IPS DF 6.9 (cell line): Measurements from ENCODE around the gene KANSL1.

Experiments
- DNase-seq: peaks from one replicate; pipeline ENCODE4 v3.0.0-alpha.2; 2013; ENCODE audit warnings: low read depth, low spot score
- H3K27ac ChIP-seq: one replicate; pipeline ENCODE4 v1.5.1; 2013; ENCODE audit warnings: low read length, control low read depth
- H3K27me3 ChIP-seq: 2 replicates; pipeline ENCODE4 v1.6.1; 2013; ENCODE audit warnings: mild to moderate bottlenecking, low read length; ENCODE audit not compliant: control insufficient read depth, insufficient read depth
- H3K36me3 ChIP-seq: 2 replicates; pipeline ENCODE4 v1.6.1; 2013; ENCODE audit warnings: low read length; ENCODE audit not compliant: control insufficient read depth, insufficient read depth
- H3K4me1 ChIP-seq: 2 replicates; pipeline ENCODE4 v1.6.1; 2013; ENCODE audit warnings: low read length; ENCODE audit not compliant: control insufficient read depth, insufficient read depth
- H3K4me3 ChIP-seq: 2 replicates; pipeline ENCODE4 v1.5.1; 2013; ENCODE audit warnings: mild to moderate bottlenecking, low read length
- H3K9me3 ChIP-seq: 2 replicates; pipeline ENCODE4 v1.6.1; 2013; ENCODE audit warnings: low read length, inconsistent platforms; ENCODE audit not compliant: control insufficient read depth, insufficient read depth
- WGBS: extraction: QIAGEN DNeasy Blood & Tissue Kit; methylation state at CpG from one replicate; pipeline ENCODE4 v1.1.7; 2013; ENCODE audit warnings: mixed read lengths, missing lambda C conversion rate; ENCODE audit not compliant: insufficient read length, insufficient coverage; 5-methylcytosine and 5-hydroxymethylcytosine counted together

The KANSL1 gene

GRCh38 chr17:46158323-46159296 lies 34.6 kb downstream of the KANSL1 start:
- Histone ChIP-seq H3K4me1 (peaks cover 1% of the 10 kb centered on the region), H3K4me3 (no peak overlapping the region), H3K9me3 (no peaks in the 10 kb centered on the region), H3K27ac (no peak overlapping the region), H3K36me3 (no peaks in the 10 kb centered on the region), H3K27me3 (no peaks in the 10 kb centered on the region)
- no CpG with 5 or more reads among the region's 18 CpGs for WGBS
- DNase-seq, result no peak

DNA sequence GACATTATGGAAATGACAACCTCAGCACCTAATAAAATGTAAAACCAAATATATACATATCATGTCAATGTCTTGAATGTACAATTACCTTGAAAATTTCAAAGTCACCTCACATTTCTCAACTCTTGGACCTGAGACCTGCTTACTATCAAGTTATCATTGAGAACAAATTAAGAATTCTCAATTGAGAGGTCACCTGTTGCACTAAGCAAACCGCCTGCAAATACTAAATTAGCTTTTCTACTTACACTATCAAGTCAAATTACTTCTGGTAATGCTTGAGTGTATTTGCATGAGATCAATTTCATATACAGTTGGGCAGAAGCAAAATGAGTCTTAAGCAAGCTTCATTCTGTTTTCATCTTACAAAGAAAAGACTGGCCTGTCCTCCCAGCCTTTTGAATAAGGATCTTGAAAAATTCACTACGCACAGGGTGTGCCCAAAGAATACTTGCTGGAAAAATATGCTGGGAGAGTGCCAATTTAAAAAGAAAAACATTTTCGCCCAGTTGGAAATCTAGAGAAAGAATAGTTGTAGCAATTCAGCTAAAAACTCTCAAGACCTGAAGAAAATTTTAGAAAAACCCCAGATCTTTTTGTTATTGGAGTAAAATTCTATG lies 35.7 kb downstream of the KANSL1 start:
- no peak overlapping the region for H3K4me3 ChIP-seq
- DNase-seq, result no peak
- H3K4me1 ChIP-seq, result no peaks in the 10 kb centered on the region; the same call in 1 of the 2 replicates
- no peaks in the 10 kb centered on the region for H3K27me3 ChIP-seq
- WGBS, result no CpG with 5 or more reads among the region's 3 CpGs
- H3K27ac ChIP-seq, result no peak overlapping the region
- H3K9me3 ChIP-seq, result no peaks in the 10 kb centered on the region
- H3K36me3 ChIP-seq, result no peaks in the 10 kb centered on the region

- Histone ChIP-seq H3K27me3 (no peaks in the 10 kb centered on the region), H3K4me3 (no peak overlapping the region), H3K4me1 (no peaks in the 10 kb centered on the region; the same call in 1 of the 2 replicates), H3K36me3 (no peaks in the 10 kb centered on the region), H3K9me3 (no peaks in the 10 kb centered on the region), H3K27ac (no peak overlapping the region)
- no CpG with 5 or more reads among the region's 9 CpGs for WGBS
- no peak for DNase-seq
Measured at GRCh38 chr17:46154151-46154816, 38.9 kb downstream of the KANSL1 start.

GRCh38 chr17:46152423-46152822 lies 40.8 kb downstream of the KANSL1 start:
- no peaks in the 10 kb centered on the region for H3K9me3 ChIP-seq
- no peak overlapping the region for H3K27ac ChIP-seq
- H3K27me3 ChIP-seq, result no peaks in the 10 kb centered on the region
- H3K4me3 ChIP-seq, result no peak overlapping the region
- H3K4me1 ChIP-seq, result no peaks in the 10 kb centered on the region
- no peaks in the 10 kb centered on the region for H3K36me3 ChIP-seq
- no peak for DNase-seq
- WGBS, result no CpG with 5 or more reads among the region's 2 CpGs

DNA sequence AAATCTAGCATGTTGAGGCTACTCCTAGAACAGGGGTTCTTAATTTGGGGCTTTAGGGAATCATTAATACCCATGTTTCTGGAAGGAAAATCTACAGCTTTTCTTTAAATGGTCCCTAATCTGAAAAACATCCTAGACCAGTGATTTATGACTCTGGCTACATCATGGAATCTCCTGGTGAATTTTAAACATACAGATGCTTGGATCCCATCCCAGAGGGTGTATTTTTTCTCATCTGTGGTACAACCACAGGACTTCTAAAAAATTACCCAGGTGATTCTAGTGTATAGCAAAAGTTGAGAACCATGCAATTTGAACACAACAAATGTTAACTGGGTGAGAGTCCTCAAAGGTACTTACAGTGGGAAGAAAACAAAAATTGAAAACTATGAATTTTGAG lies 41.5 kb downstream of the KANSL1 start:
- DNase-seq, result no peak
- Histone ChIP-seq H3K27ac (no peak overlapping the region), H3K4me1 (no peaks in the 10 kb centered on the region), H3K27me3 (no peaks in the 10 kb centered on the region), H3K9me3 (no peaks in the 10 kb centered on the region), H3K4me3 (no peak overlapping the region), H3K36me3 (no peaks in the 10 kb centered on the region)

- no peaks in the 10 kb centered on the region; the same call in 1 of the 2 replicates for H3K4me1 ChIP-seq
- no peaks in the 10 kb centered on the region for H3K36me3 ChIP-seq
- no CpG with 5 or more reads among the region's 2 CpGs for WGBS
- DNase-seq, result no peak
- H3K9me3 ChIP-seq, result no peaks in the 10 kb centered on the region
- no peaks in the 10 kb centered on the region for H3K27me3 ChIP-seq
- H3K27ac ChIP-seq, result no peak overlapping the region
- H3K4me3 ChIP-seq, result no peak overlapping the region
Measured at GRCh38 chr17:46150216-46150963, 42.8 kb downstream of the KANSL1 start.

GRCh38 chr17:46148247-46148646 lies 45.0 kb downstream of the KANSL1 start:
- no peak for DNase-seq
- no peaks in the 10 kb centered on the region for H3K36me3 ChIP-seq
- peaks cover 1% of the 10 kb centered on the region; the same call in 1 of the 2 replicates for H3K4me1 ChIP-seq
- H3K27me3 ChIP-seq, result no peaks in the 10 kb centered on the region
- no peaks in the 10 kb centered on the region for H3K9me3 ChIP-seq
- H3K27ac ChIP-seq, result no peak overlapping the region
- no peak overlapping the region for H3K4me3 ChIP-seq
- 100% methylated on average over 1 of the region's 4 CpGs for WGBS

DNA sequence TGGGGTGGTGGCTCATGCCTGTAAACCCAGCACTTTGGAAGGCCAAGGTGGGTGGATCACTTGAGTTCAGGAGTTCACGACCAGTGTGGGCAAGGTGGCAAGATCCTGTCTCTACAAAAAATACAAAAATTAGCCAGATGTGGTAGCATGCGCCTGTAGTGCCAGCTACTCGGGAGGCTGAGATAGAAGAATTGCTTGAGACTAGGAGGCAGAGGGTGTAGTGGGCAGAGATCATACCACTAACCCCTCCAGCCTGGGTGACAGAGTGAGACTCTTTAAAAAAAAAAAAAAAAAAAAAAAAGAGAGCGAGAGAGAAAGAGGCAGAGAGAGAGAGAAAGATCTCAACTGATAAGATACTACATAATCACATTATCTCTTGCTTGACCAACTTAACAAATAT lies 45.9 kb downstream of the KANSL1 start:
- Histone ChIP-seq H3K27me3 (no peaks in the 10 kb centered on the region), H3K4me1 (peaks cover 1% of the 10 kb centered on the region; the same call in 1 of the 2 replicates), H3K36me3 (no peaks in the 10 kb centered on the region), H3K27ac (no peak overlapping the region), H3K9me3 (no peaks in the 10 kb centered on the region), H3K4me3 (no peak overlapping the region)
- DNase-seq, result no peak
- WGBS, result no CpG with 5 or more reads among the region's 4 CpGs

GRCh38 chr17:46144246-46144645 lies 49.0 kb downstream of the KANSL1 start:
- WGBS, result no CpG with 5 or more reads among the region's 4 CpGs
- Histone ChIP-seq H3K4me1 (peaks cover 1% of the 10 kb centered on the region; the same call in 1 of the 2 replicates), H3K27ac (no peak overlapping the region), H3K36me3 (no peaks in the 10 kb centered on the region), H3K9me3 (no peaks in the 10 kb centered on the region), H3K27me3 (no peaks in the 10 kb centered on the region), H3K4me3 (no peak overlapping the region)
- DNase-seq, result no peak

DNA sequence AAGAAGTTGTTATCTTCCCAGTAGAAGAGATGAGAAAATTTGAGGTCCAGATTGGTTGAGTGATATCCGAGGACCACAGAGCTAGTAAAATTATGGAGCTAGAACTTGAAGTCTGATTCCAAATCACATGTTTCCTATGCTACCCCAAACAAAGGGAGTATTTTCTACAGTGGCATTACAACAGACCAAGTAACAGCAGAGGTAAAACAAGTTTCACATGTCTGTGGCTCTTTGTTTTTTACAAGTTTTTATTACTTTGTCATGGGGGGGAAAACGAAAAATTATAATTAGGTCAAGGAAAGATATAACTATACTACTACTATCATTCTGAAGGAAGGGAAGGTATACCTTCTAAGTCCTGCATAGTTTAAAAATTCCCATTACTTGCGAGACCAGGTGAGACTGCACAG lies 49.4 kb downstream of the KANSL1 start:
- H3K9me3 ChIP-seq, result no peaks in the 10 kb centered on the region
- no CpG with 5 or more reads among the region's 3 CpGs for WGBS
- no peak overlapping the region for H3K27ac ChIP-seq
- no peak overlapping the region for H3K4me3 ChIP-seq
- peaks cover 1% of the 10 kb centered on the region; the same call in 1 of the 2 replicates for H3K4me1 ChIP-seq
- H3K27me3 ChIP-seq, result no peaks in the 10 kb centered on the region
- no peak for DNase-seq
- H3K36me3 ChIP-seq, result no peaks in the 10 kb centered on the region
